Fibroblast of lung (primary cell): ENCODE results near the gene PDZK1IP1. TPM values are rescaled to one million over a fixed set of nuclear protein-coding genes. Genes with fewer than 3 reads are reported as not detected.

Experiments used
- DNase-seq, 2 donors: peaks; one replicate each; pipeline versions ENCODE4 v3.0.0 to v3.0.0-alpha.2; 2010; ENCODE audit warnings: low read depth in 2 of 2
- H2AFZ ChIP-seq: 2 replicates; pipeline ENCODE4 v1.5.1; 2012; ENCODE audit warnings: low read length, control low read depth, inconsistent platforms
- H3K27ac ChIP-seq: 2 replicates; pipeline ENCODE4 v1.5.1; 2011; ENCODE audit warnings: low read length, control low read depth; ENCODE audit not compliant: insufficient read depth
- H3K27me3 ChIP-seq: 2 replicates; pipeline ENCODE4 v1.5.1; 2011; ENCODE audit warnings: mild to moderate bottlenecking, low read length; ENCODE audit not compliant: control insufficient read depth, insufficient read depth
- H3K36me3 ChIP-seq: 2 replicates; pipeline ENCODE4 v1.5.1; 2011; ENCODE audit warnings: low read length; ENCODE audit not compliant: control insufficient read depth, insufficient read depth
- H3K4me1 ChIP-seq: 2 replicates; pipeline ENCODE4 v1.5.1; 2011; ENCODE audit warnings: low read length; ENCODE audit not compliant: control insufficient read depth, insufficient read depth; ENCODE audit errors: extremely low read depth
- H3K4me2 ChIP-seq: 2 replicates; pipeline ENCODE4 v1.5.1; 2011; ENCODE audit warnings: low read length, control low read depth; ENCODE audit not compliant: insufficient read depth; ENCODE audit errors: extremely low read depth
- H3K4me3 ChIP-seq, 4 experiments: fragments of 200-600 bp in 1 of 4; sonication (generic) in 1 of 4; replicated peaks in 1 of 4; 2 replicates each; pipeline ENCODE4 v1.5.1; 2011 to 2016; ENCODE audit warnings: low read length in 4 of 4, low read depth in 3 of 4, mild to moderate bottlenecking in 3 of 4, control low read depth in 2 of 4, inconsistent platforms in 1 of 4, mixed read lengths in 1 of 4; ENCODE audit not compliant: insufficient read depth in 1 of 4; ENCODE audit errors: control extremely low read depth in 1 of 4
- H3K79me2 ChIP-seq: 2 replicates; pipeline ENCODE4 v1.5.1; 2012; ENCODE audit warnings: mild to moderate bottlenecking, low read length, inconsistent platforms; ENCODE audit not compliant: control insufficient read depth, insufficient read depth
- H3K9ac ChIP-seq: 2 replicates; pipeline ENCODE4 v1.5.1; 2011; ENCODE audit warnings: mild to moderate bottlenecking, low read length, control low read depth; ENCODE audit not compliant: insufficient read depth
- H3K9me3 ChIP-seq: 2 replicates; pipeline ENCODE4 v1.5.1; 2012; ENCODE audit warnings: low read depth, low read length; ENCODE audit not compliant: control insufficient read depth, insufficient read depth
- H4K20me1 ChIP-seq: 2 replicates; pipeline ENCODE4 v1.5.1; 2011; ENCODE audit warnings: low read length; ENCODE audit not compliant: control insufficient read depth, insufficient read depth; ENCODE audit errors: extremely low read depth
- CTCF ChIP-seq, 2 donors: IDR thresholded peaks in 1 of 2; conservative IDR thresholded peaks in 1 of 2; 1 replicate in 1 of 2; 2 replicates in 1 of 2; pipeline ENCODE4 v1.5.1; 2011 to 2012; ENCODE audit warnings: low read length in 2 of 2, control low read depth in 1 of 2, inconsistent platforms in 1 of 2, low read depth in 1 of 2, mild to moderate bottlenecking in 1 of 2
- EZH2 ChIP-seq: IDR thresholded peaks from 2 replicates; pipeline ENCODE4 v1.5.1; 2012; ENCODE audit warnings: low read length, control low read depth, mild to moderate bottlenecking; ENCODE audit errors: missing control alignments
- polyA plus RNA-seq, 2 donors: library from polyadenylated mRNA; depleted of rRNA in 1 of 2; stranded (reverse) in 1 of 2; unstranded in 1 of 2; fragments of >200 nt; gene quantifications; 2 replicates each; pipeline ENCODE4 v1.2.1, GENCODE V29; 2011 to 2012; ENCODE audit warnings: missing spikeins in 1 of 2
- total RNA-seq: library from RNA; depleted of rRNA; stranded (reverse); fragments of >200 nt; gene quantifications from 2 replicates; pipeline ENCODE4 v1.2.1, GENCODE V29; 2014

The PDZK1IP1 gene
- total and polyA plus RNA-seq, 2 donors (not counting 1 experiment from before 2014, with no cell fraction given), result not detected

GRCh38 chr1:47226839-47227215 lies 37.0 kb upstream of the PDZK1IP1 start:
- H3K4me2 ChIP-seq, result no peak overlapping the region
- no peaks in the 10 kb centered on the region for H4K20me1 ChIP-seq
- no peaks in the 10 kb centered on the region for H3K79me2 ChIP-seq
- H3K9ac ChIP-seq, result no peak overlapping the region
- H3K36me3 ChIP-seq, result no peaks in the 10 kb centered on the region
- H3K9me3 ChIP-seq, result no peaks in the 10 kb centered on the region
- no peak overlapping the region for H2AFZ ChIP-seq
- DNase-seq, result no peak
- H3K4me1 ChIP-seq, result no peaks in the 10 kb centered on the region
- no peak overlapping the region for H3K4me3 ChIP-seq
- TF ChIP-seq EZH2, result no peak
- TF ChIP-seq CTCF (conservative IDR thresholded peaks at IDR 0.05 in 1 of 2, IDR thresholded peaks at IDR 0.05 in 1 of 2; ENCODE audit: low read depth in 1 of 2, low read length in 2 of 2), result no peak
- peaks cover 85% of the 10 kb centered on the region for H3K27me3 ChIP-seq
- no peak overlapping the region for H3K27ac ChIP-seq

- H3K4me3 ChIP-seq, result no peak overlapping the region
- H3K4me2 ChIP-seq, result no peak overlapping the region
- H3K4me1 ChIP-seq, result no peaks in the 10 kb centered on the region
- TF ChIP-seq EZH2 (peak; percentile 85), CTCF (conservative IDR thresholded peaks at IDR 0.05 in 1 of 2, IDR thresholded peaks at IDR 0.05 in 1 of 2; ENCODE audit: low read depth in 1 of 2, low read length in 2 of 2) (no peak)
- H3K79me2 ChIP-seq, result no peaks in the 10 kb centered on the region
- H3K27ac ChIP-seq, result no peak overlapping the region
- no peaks in the 10 kb centered on the region for H3K9me3 ChIP-seq
- H3K36me3 ChIP-seq, result no peaks in the 10 kb centered on the region
- no peak overlapping the region for H2AFZ ChIP-seq
- H3K27me3 ChIP-seq, result peaks cover 81% of the 10 kb centered on the region
- H3K9ac ChIP-seq, result no peak overlapping the region
- no peaks in the 10 kb centered on the region for H4K20me1 ChIP-seq
- no peak for DNase-seq
Measured at GRCh38 chr1:47226121-47226838, 36.4 kb upstream of the PDZK1IP1 start.

- H3K9ac ChIP-seq, result no peak overlapping the region
- H4K20me1 ChIP-seq, result no peaks in the 10 kb centered on the region
- H3K4me3 ChIP-seq, result no peak overlapping the region
- H3K4me1 ChIP-seq, result no peaks in the 10 kb centered on the region
- H3K27ac ChIP-seq, result no peak overlapping the region
- TF ChIP-seq EZH2 (peak; percentile 86), CTCF (conservative IDR thresholded peaks at IDR 0.05 in 1 of 2, IDR thresholded peaks at IDR 0.05 in 1 of 2; ENCODE audit: low read depth in 1 of 2, low read length in 2 of 2) (no peak)
- peaks cover 75% of the 10 kb centered on the region for H3K27me3 ChIP-seq
- DNase-seq, result no peak
- no peaks in the 10 kb centered on the region for H3K9me3 ChIP-seq
- no peak overlapping the region for H2AFZ ChIP-seq
- H3K79me2 ChIP-seq, result no peaks in the 10 kb centered on the region
- H3K36me3 ChIP-seq, result no peaks in the 10 kb centered on the region
- no peak overlapping the region for H3K4me2 ChIP-seq
Measured at GRCh38 chr1:47225430-47226100, 35.7 kb upstream of the PDZK1IP1 start.
